Immature natural killer cell (primary cell): ENCODE data around the gene LAMA5. TPM values are rescaled to one million over a fixed set of nuclear protein-coding genes. Genes with fewer than 3 reads are reported as not detected.

Source experiments
- DNase-seq, 3 donors: peaks; one replicate each; pipeline ENCODE4 v3.0.0; 2022; ENCODE audit warnings: mixed read lengths in 1 of 3
- H3K27ac Mint-ChIP-seq, 6 donors: one replicate each; pipeline ENCODE4 v1.8.0; 2020; ENCODE audit warnings: mixed read lengths in 6 of 6, mild to moderate bottlenecking in 5 of 6, inconsistent platforms in 4 of 6, moderate library complexity in 3 of 6
- H3K27me3 Mint-ChIP-seq, 3 donors: one replicate each; pipeline ENCODE4 v1.8.0; 2020 to 2021; ENCODE audit warnings: low read depth in 3 of 3, mild to moderate bottlenecking in 3 of 3, mixed read lengths in 3 of 3, moderate library complexity in 3 of 3, inconsistent platforms in 1 of 3
- H3K36me3 Mint-ChIP-seq, 3 donors: one replicate each; pipeline ENCODE4 v1.8.0; 2020; ENCODE audit warnings: mixed read lengths in 3 of 3, inconsistent platforms in 2 of 3, mild to moderate bottlenecking in 2 of 3
- H3K4me1 Mint-ChIP-seq, 2 donors: one replicate each; pipeline ENCODE4 v1.8.0; 2020; ENCODE audit warnings: inconsistent platforms in 2 of 2, mild to moderate bottlenecking in 2 of 2, mixed read lengths in 2 of 2, moderate library complexity in 1 of 2
- H3K4me3 Mint-ChIP-seq, 5 donors: one replicate each; pipeline ENCODE4 v1.8.0; 2020; ENCODE audit warnings: mild to moderate bottlenecking in 5 of 5, mixed read lengths in 5 of 5, inconsistent platforms in 3 of 5, moderate library complexity in 3 of 5
- H3K9me3 Mint-ChIP-seq, 6 donors: one replicate each; pipeline ENCODE4 v1.8.0; 2020; ENCODE audit warnings: mild to moderate bottlenecking in 6 of 6, mixed read lengths in 6 of 6, inconsistent platforms in 4 of 6, moderate library complexity in 3 of 6
- polyA plus RNA-seq, 3 donors: library from polyadenylated mRNA; unstranded; fragments of 300-500 nt; fragmentation: Illumina TruSeq; gene quantifications; one replicate each; pipeline ENCODE4 v1.2.3, GENCODE V29; 2021

LAMA5 gene
- polyA plus RNA-seq, 3 donors from 2014 or later, result 0.30 TPM; not detected in 2

DNA sequence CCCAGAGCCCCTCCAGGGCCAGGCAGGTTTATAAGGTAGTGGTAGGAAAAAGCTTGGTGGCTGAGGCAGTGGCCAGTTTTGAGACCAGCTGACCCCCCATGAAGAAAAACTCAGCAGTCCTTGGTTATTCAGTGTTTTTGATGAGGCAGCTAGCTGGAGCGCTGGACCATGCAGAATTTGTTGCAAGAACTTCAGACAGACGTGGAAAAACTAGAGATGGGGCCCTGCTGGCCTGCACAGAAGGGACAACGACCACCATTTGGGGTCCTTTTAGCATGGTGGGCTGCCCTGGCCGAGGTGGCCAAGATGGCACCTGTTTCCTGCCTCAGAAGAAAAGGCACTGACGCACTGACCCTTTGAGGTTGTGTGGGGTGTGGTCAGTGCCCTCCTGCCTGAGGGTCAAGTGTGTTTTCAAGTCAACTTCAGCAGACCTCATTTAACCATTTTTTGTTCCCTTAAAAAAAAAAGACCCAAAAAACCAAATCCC lies 22.5 kb upstream of the LAMA5 start:
- H3K4me3 Mint-ChIP-seq, result no peak overlapping the region
- H3K27me3 Mint-ChIP-seq, result peaks cover 3 to 7% (median 5%) of the 10 kb centered on the region in 3 donors
- peaks cover 32 to 37% of the 10 kb centered on the region in 2 donors for H3K4me1 Mint-ChIP-seq
- DNase-seq, result no peak
- no peaks in the 10 kb centered on the region for H3K36me3 Mint-ChIP-seq
- no peak overlapping the region for H3K27ac Mint-ChIP-seq
- H3K9me3 Mint-ChIP-seq, result no peaks in the 10 kb centered on the region

DNA sequence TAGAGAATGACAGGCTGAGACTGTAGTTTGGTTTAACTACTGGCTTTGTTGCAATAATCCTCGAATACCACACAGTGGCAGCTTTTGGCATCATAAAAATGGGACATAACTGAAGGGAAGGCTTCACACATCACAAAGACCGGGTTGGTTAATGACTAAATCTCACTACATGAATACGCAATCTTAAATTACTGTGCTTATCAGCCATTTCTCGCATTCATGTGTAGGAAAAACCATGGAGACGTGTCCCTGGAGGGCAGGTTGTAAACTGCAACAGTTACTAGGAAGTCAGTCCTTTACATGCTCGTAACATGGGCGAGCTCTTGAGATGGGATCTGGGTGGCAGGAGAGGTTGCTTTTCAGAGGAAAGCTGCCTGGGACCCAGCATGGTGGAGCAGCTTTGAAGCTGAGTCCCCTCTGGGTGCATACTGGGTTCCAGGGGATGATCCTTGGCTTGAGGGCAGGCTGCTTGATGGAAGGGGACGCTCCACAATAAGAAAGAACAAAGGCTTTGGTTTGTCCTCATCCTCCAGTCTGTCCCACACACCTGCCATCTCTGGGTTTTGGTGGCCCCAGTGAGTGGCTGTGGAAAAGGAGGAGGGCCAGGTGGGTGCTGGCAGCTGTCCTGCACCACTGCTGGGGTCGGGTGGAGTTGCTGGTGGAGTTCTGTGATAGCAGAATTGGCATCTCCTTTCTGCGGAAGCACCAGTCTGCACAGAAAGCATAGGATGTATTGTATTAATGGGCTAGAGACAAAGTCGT lies 21.9 kb upstream of the LAMA5 start:
- H3K27me3 Mint-ChIP-seq, result peaks cover 3 to 7% (median 3%) of the 10 kb centered on the region in 3 donors
- H3K4me1 Mint-ChIP-seq, result peaks cover 32 to 37% of the 10 kb centered on the region in 2 donors
- peak overlapping the region; percentile 57 to 82 (median 70) for H3K27ac Mint-ChIP-seq
- H3K4me3 Mint-ChIP-seq, result peak overlapping the region; percentile 55 to 90 (median 89)
- DNase-seq, result no peak
- H3K9me3 Mint-ChIP-seq, result no peaks in the 10 kb centered on the region
- no peaks in the 10 kb centered on the region for H3K36me3 Mint-ChIP-seq

DNA sequence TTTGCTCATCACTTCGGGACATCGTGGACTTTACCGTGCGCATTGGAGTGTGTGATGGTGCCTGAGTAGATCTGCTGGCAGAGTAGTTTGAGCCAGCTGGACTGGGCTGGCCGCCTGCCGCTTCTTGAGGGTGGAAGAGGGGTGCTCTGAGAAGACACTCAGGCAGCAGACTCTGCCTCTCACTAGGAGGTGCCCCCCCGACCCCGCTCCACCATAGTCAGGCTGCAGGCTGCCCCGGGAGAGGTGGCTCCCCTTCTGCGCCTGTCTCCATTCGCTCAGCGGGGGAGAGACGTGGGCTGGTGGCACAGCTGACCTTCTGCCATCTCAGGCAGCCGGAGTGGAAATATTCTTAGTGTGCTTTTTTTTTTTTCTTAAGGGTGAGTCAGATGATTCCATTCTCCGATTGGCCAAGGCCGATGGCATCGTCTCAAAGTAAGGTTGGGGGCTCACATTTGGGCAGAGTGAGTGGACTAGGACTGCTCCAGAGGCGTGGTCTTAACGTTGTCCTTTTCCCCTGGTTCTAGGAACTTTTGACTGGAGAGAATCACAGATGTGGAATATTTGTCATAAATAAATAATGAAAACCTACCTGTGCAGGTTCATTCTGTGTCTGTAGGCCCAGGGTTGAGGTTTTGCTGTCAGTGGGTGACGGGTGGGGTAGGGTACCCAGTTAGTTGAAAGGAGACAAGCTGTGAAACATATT lies 21.0 kb upstream of the LAMA5 start:
- Mint-ChIP-seq H3K9me3 (no peaks in the 10 kb centered on the region), H3K36me3 (no peaks in the 10 kb centered on the region), H3K27ac (peak overlapping the region; percentile 70 to 91 (median 77)), H3K4me3 (peak overlapping the region; percentile 87 to 91 (median 90)), H3K27me3 (peaks cover 3 to 7% (median 3%) of the 10 kb centered on the region in 3 donors), H3K4me1 (peaks cover 37% of the 10 kb centered on the region in 2 donors)
- no peak for DNase-seq

DNA sequence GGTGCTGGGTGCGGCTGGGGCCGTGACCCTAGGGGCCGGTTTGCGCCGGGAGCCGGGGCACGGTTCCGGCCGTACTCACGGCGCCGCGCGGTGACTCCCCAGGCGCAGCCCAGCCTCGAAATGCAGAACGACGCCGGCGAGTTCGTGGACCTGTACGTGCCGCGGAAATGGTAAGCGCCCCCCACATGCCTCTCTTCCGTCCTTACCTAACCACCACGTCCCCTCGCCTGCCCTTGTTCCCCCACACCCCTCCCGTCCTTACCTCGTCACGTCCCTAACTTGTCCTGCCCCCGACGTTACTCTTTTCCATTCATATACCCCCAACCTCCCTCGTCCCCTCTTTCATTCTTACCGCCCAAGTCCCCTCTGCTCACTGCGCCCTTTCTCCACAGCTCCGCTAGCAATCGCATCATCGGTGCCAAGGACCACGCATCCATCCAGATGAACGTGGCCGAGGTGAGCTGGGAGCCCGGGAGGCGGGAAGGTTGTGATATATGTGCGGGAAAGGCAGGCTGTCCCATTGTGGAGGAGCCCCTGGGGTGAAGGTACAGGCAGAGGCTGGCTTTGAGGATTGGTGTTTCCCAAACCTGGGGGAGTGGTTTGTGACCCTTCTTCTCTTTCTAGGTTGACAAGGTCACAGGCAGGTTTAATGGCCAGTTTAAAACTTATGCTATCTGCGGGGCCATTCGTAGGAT lies 20.3 kb upstream of the LAMA5 start:
- peak overlapping the region; percentile 87 to 91 (median 90) for H3K4me3 Mint-ChIP-seq

DNA sequence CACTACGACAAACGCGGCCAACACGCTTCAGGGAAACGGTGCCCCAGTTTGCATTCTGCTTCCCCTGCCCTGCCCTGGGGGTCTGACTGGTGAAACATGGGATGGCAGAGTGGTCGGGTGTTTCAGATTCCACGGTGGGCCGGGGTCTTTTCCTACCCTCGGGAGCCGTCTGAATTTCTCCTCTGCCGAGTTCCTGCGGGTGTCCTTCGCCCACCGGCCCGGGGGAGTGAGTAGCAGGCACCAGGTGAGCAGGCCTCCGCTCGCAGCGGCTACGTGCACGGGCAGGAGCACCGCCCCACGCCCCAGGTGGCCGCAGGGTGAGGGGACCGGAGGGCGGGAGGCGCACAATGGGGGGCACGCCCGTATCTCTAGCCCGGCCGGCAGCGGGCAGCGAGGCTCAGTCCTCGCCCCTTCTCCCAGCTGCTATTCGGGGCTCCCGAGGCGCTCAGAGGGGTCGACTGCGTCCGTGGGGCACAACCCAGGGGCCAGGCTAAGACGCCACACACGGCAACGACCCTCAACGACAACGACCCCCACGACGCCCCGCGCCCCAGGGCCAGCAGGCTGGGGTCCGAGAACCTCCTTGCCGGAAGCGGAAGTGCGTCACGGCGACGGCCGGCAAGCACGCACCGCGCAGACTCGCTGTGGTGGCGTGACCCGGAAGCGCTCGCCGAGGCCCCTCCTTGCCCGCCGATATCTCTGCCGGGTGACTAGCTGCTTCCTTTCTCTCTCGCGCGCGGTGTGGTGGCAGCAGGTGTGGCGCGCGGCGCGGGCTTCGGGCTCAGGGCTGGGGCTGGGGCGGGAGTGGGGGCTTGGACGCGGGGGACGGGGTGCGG lies 19.5 kb upstream of the LAMA5 start, which contains the start of gene RPS21:
RPS21 (plus strand) TSS at position 721 of the 836 bp plus-strand sequence. CDS start 236 bp downstream, outside the sequence.
- H3K4me1 Mint-ChIP-seq, result peaks cover 46 to 51% of the 10 kb centered on the region in 2 donors
- DNase-seq, result peak; percentile 90 to 94 (median 93)
- peaks cover 3 to 12% (median 6%) of the 10 kb centered on the region in 3 donors for H3K27me3 Mint-ChIP-seq
- peak within 1 kb of the TSS; percentile 77 to 94 (median 94) for H3K27ac Mint-ChIP-seq
- peak within 1 kb of the TSS; percentile 87 to 91 (median 90) for H3K4me3 Mint-ChIP-seq
- peaks cover 6 to 10% (median 9%) of the 10 kb centered on the region in 3 donors for H3K36me3 Mint-ChIP-seq
- no peaks in the 10 kb centered on the region for H3K9me3 Mint-ChIP-seq

More for the DNA sequence above, 20.3 kb upstream of the LAMA5 start:
- Mint-ChIP-seq H3K9me3 (no peaks in the 10 kb centered on the region), H3K27ac (peak overlapping the region; percentile 77 to 94 (median 90)), H3K4me1 (peaks cover 42 to 44% of the 10 kb centered on the region in 2 donors), H3K36me3 (peaks cover 0 to 3% (median 3%) of the 10 kb centered on the region in 3 donors), H3K27me3 (peaks cover 3 to 9% (median 3%) of the 10 kb centered on the region in 3 donors)
- DNase-seq, result no peak

DNA sequence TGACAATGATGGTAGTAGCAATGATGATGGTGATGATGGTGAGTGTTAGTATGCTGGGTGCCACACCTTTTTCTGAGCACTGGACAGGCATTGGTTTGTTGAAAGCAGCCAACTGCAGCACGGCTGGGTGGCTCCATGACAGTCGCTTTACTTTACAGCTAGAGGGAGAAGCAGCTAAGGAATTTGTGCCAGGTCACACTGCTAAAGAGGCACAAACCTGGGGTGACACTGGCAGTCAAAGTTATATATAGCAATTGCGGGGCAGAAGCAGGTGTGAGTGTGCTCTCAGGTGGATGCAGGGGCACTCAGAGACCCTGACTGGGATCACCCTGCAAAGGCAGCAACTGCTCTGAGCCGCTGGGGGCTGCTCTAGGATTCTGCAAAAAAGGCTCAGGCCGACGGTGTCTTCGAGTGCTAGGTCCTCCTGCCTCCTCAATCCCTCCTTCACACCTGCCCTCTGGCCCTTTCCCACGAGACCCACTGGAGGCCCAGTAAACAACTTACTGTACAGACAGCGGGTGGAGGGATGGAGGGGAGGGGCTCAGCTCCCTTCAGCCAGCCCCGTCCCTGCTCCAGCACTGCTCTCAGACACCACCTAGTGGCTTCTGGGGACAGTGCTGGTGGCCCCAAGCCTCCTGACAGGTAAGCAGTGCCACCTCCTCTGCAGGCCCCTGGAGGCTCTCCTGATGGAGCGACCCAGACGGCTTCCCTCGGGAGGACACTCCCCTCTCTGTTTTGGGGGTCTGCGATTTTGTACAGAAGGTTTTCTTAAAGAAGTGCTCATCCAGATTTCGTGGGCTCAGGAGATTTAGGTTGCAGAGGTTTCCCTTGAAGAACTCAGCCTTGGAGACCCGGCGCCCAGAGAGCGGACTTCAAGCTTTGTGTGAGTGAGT lies 15.4 kb upstream of the LAMA5 start:
- peaks cover 6 to 10% (median 9%) of the 10 kb centered on the region in 3 donors for H3K36me3 Mint-ChIP-seq
- peaks cover 26 to 39% of the 10 kb centered on the region in 2 donors for H3K4me1 Mint-ChIP-seq
- peak overlapping the region; percentile 55 to 92 (median 82) for H3K27ac Mint-ChIP-seq
- no peaks in the 10 kb centered on the region for H3K9me3 Mint-ChIP-seq
- peak; percentile 61 to 65 (median 65) for DNase-seq
- H3K27me3 Mint-ChIP-seq, result peaks cover 3 to 8% (median 5%) of the 10 kb centered on the region in 3 donors
- H3K4me3 Mint-ChIP-seq, result no peak overlapping the region

DNA sequence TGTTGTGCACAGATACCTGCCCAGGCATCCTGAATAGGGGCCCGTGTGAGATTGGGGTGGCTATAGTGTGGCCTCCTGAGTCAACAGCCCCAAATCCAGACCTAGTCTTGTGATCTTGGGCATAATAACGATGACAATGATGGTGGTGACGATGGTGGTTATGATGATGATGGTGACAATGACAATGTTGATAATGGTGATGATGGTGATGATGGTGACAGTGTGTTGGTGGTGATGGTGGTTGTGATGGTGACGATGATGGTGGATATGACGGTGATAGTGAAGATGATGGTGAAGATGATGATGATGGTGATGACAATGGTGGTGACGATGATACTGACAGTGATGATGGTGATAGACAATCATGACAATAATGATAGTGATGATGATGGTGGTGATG lies 14.7 kb upstream of the LAMA5 start:
- H3K36me3 Mint-ChIP-seq, result peaks cover 6 to 10% (median 9%) of the 10 kb centered on the region in 3 donors
- H3K9me3 Mint-ChIP-seq, result no peaks in the 10 kb centered on the region
- peak overlapping the region in 1 of 5 donors; percentile 2 for H3K4me3 Mint-ChIP-seq
- DNase-seq, result no peak
- peak overlapping the region; percentile 55 to 92 (median 81) for H3K27ac Mint-ChIP-seq
- H3K4me1 Mint-ChIP-seq, result peaks cover 23 to 35% of the 10 kb centered on the region in 2 donors
- H3K27me3 Mint-ChIP-seq, result peaks cover 3 to 7% (median 3%) of the 10 kb centered on the region in 3 donors

DNA sequence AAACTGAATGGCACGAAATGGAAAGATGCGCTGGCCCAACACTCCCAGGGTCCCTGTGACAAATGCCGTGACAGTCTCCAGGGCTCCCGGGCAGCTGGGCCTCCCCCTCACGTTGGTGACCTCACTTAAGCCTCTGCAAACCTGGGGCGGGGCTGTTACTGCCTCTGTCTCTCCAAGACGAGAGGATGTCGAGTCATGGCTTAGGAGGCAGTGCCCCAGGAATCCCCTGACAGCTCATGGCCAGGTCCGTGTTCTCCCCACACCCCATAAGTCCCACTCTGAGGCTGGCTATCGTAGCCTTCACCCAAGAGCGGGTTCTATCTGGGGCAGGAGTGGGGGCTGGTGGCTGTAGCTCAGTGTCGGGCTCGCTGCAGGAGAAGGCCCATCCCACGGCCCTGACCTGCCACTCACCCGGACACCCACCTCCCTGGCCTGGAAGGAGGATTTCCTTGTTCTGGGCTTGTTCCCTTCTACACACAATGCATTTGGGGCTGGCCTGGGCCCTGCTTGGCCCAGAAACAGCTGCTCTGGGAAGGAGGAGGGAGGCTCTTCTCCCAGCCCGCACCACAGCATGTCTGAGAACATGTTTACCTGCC lies 14.2 kb upstream of the LAMA5 start:
- Mint-ChIP-seq H3K36me3 (peaks cover 6 to 10% (median 9%) of the 10 kb centered on the region in 3 donors), H3K27ac (peak overlapping the region in 1 of 6 donors; percentile 55)

DNA sequence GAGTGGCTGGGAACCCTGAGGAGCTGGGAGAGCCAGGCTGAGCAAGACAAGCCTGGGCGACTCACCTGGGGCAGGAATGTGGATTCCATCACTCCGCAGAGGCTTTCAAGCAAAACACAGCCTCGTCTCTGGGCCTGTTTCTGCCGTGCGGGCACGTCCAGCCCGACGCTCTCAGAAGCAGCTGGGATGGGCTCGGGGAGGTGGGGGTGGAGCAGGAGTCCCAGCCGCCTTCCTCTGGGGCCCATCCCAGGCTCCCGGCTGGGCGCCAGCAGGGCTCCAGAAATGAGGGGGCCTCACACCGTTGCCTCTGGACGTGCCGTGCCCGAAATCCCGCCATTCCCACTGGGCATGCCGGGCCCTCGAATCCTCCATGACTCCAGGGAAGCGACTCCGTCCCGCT lies 11.1 kb upstream of the LAMA5 start:
- Mint-ChIP-seq H3K9me3 (no peaks in the 10 kb centered on the region), H3K4me1 (peaks cover 8 to 15% of the 10 kb centered on the region in 2 donors), H3K27ac (no peak overlapping the region), H3K4me3 (no peak overlapping the region), H3K27me3 (peaks cover 2 to 6% (median 3%) of the 10 kb centered on the region in 3 donors), H3K36me3 (peaks cover 6 to 10% (median 9%) of the 10 kb centered on the region in 3 donors)
- DNase-seq, result no peak

More for the DNA sequence above, 14.2 kb upstream of the LAMA5 start:
- peaks cover 21 to 34% of the 10 kb centered on the region in 2 donors for H3K4me1 Mint-ChIP-seq
- H3K9me3 Mint-ChIP-seq, result no peaks in the 10 kb centered on the region
- DNase-seq, result no peak
- H3K4me3 Mint-ChIP-seq, result no peak overlapping the region
- H3K27me3 Mint-ChIP-seq, result peaks cover 2 to 6% (median 3%) of the 10 kb centered on the region in 3 donors

DNA sequence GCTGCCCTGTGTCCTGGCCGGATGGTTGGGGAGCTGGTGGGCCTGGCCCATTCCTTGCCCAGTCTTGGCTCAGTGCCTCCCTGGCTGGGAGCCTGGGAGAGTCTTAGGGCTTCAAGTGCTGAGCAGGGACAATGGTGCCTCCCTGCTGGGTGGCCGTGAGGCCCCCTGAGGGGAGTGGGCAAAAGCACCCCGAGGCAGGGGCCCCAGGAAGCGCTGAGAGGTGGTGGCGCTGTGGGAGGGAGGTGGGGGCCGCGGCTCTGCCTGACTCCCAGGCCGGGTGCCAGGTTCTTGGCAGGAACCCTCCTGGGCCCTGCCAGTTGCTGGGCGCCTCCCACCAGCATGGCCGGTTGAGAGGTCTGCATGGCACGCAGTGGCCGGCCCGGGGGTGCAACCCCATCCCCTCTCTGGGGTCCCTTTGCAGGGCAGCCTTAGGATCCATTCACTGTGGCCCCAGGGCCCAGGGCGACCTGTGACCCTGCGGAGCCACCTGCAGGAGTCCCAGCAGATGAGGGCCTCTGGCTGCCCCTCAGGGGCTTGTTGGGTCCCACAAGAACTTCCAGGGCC lies 10.6 kb upstream of the LAMA5 start:
- Mint-ChIP-seq H3K9me3 (no peaks in the 10 kb centered on the region), H3K27me3 (peaks cover 4 to 7% (median 5%) of the 10 kb centered on the region in 3 donors), H3K27ac (no peak overlapping the region), H3K4me3 (no peak overlapping the region), H3K4me1 (peaks cover 6 to 12% of the 10 kb centered on the region in 2 donors), H3K36me3 (peaks cover 6 to 12% (median 9%) of the 10 kb centered on the region in 3 donors)
- no peak for DNase-seq

DNA sequence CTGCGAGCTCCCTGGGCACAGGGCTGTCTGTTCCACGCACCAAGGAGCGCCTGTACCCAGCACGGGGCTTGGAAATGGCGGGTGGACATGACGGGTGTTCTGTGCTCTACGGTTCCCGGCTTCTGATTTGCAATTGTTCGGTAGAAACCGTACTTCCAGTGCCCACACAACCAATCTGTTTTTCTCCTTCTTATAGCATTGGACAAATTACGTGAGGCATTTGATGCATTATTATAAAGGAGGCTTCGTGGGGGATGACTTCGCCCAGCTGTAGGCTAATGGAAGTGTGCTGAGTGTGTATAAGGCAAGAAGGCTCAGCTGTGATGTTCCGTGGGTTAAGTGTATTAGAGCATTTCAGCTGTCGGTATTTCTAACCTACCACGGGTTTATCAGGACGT lies 10.0 kb upstream of the LAMA5 start:
- no peak overlapping the region for H3K4me3 Mint-ChIP-seq

More for the DNA sequence above, 10.0 kb upstream of the LAMA5 start:
- Mint-ChIP-seq H3K27me3 (peaks cover 4 to 5% (median 4%) of the 10 kb centered on the region in 3 donors), H3K36me3 (peaks cover 4 to 7% (median 4%) of the 10 kb centered on the region in 3 donors), H3K4me1 (peaks cover 2 to 5% of the 10 kb centered on the region in 2 donors), H3K9me3 (no peaks in the 10 kb centered on the region), H3K27ac (no peak overlapping the region)
- no peak for DNase-seq
